Thyroid gland (tissue), 4 donors: ENCODE measurements around the gene ALAS2. TPM values are rescaled to one million over a fixed set of nuclear protein-coding genes. Genes with fewer than 3 reads are reported as not detected.
"Not testable (repeated sequence)": the region's sequence is repeated elsewhere in the genome, so short reads cannot be mapped to it uniquely, and the experiment has no call there.

Experiments used
- DNase-seq, 2 donors: peaks; one replicate each; pipeline ENCODE4 v3.0.0-alpha.2; 2019
- H3K27ac ChIP-seq, 3 donors: fragments of 200-600 bp; sonication (generic); 1 replicate in 2 of 3; 2 replicates in 1 of 3; pipeline ENCODE4 v1.5.1; 2016 to 2019; ENCODE audit warnings: mild to moderate bottlenecking in 1 of 3, moderate library complexity in 1 of 3
- H3K27me3 ChIP-seq: fragments of 200-600 bp; sonication (generic); one replicate; pipeline ENCODE4 v1.5.1; 2019
- H3K36me3 ChIP-seq, 2 donors: fragments of 200-600 bp; sonication (generic); one replicate each; pipeline ENCODE4 v1.5.1; 2016 to 2019
- H3K4me1 ChIP-seq, 2 donors: fragments of 200-600 bp; sonication (generic); one replicate each; pipeline ENCODE4 v1.5.1; 2017 to 2019
- H3K4me3 ChIP-seq, 3 donors: fragments of 200-600 bp; sonication (generic); replicated peaks in 1 of 3; 1 replicate in 2 of 3; 2 replicates in 1 of 3; pipeline ENCODE4 v1.5.1; 2016; ENCODE audit warnings: mild to moderate bottlenecking in 1 of 3
- H3K9me3 ChIP-seq: fragments of 200-600 bp; sonication (generic); one replicate; pipeline ENCODE4 v1.5.1; 2017
- CTCF ChIP-seq, 6 experiments: fragments of 200-600 bp in 3 of 6; fragments of 450-650 bp in 3 of 6; sonication (generic) in 3 of 6; IDR thresholded peaks; one replicate each; pipeline ENCODE4 v1.5.1; 2016 to 2019; ENCODE audit warnings: antibody characterized with exemption in 6 of 6, mild to moderate bottlenecking in 2 of 6, inconsistent platforms in 1 of 6, moderate library complexity in 1 of 6
- POLR2A ChIP-seq, 2 donors: fragments of 450-650 bp; IDR thresholded peaks; one replicate each; pipeline ENCODE4 v1.6.1; 2017; ENCODE audit warnings: antibody characterized with exemption in 2 of 2, mild to moderate bottlenecking in 2 of 2, moderate library complexity in 1 of 2
- WGBS, 2 donors: methylation state at CpG; one replicate each; pipeline ENCODE4 v1.1.5; 2017; 5-methylcytosine and 5-hydroxymethylcytosine counted together
- intact Hi-C: fragments of 100-400 bp; cut with DNase I; formaldehyde crosslinking; loops from one replicate; pipeline ENCODE4 v1.15.1; 2023
- total RNA-seq, 4 donors: library from RNA; depleted of rRNA; stranded (reverse); fragments of >200 nt; gene quantifications; one replicate each; pipeline ENCODE4 v1.2.3, GENCODE V29; 2016

The ALAS2 gene
- total RNA-seq = not detected

DNA sequence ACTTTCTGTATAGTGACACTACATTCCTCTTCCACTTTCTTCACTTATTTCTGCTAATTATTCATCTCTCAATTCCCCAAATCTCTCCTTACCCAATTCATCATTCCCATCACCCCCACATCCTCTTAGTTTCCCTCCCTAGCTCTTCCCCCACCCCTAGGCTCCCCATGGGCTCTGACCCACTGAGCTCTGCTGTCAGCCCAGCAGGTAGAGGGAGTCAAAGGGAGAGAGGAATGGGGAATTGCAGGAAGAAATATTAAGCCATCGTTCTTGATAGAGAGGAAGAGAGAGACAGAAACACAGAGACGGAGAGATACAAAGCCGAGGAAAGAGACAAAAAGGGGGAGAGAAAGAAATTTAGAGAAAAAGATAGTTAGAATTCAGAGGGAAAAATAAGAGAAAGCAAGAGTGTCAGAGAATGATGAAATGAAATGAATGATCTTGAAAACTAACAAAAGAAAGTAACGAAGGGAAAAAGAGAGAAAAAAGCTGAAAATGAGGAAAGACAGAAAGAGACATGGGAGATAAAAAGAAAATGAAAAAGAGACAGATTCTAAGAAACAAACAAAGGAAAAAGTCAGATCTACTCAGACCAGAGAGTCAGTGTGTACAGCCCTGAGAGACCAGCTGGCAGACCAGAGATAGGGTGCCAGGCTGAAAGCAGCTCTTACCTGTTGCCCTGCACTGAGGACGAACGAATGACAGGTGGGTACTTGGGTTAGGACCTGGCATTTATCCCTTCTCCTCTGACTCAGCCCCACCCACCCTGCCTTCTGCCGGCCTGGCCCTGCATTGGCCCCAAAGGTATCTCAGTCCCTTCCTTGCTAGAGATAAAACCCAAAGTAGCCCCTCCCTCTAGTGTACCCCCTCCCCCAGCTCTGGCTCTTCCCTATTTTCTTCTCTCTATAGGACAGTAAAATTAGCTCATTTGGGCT, at the start of gene ALAS2:
Gene ALAS2 (minus strand): TSS at position 707 of the 935 bp plus-strand sequence. CDS start 4,977 bp downstream, outside the sequence.
- WGBS, 2 donors = 65 to 68% methylated on average over 6 to 7 of the region's 7 CpGs
- no peaks in the 10 kb centered on the region for H3K36me3 ChIP-seq
- H3K27me3 ChIP-seq = no peaks in the 10 kb centered on the region
- no peaks in the 10 kb centered on the region for H3K4me1 ChIP-seq
- DNase-seq = no peak
- H3K4me3 ChIP-seq = no peak within 1 kb of the TSS
- H3K9me3 ChIP-seq = no peaks in the 10 kb centered on the region
- intact Hi-C loops = no loop called here
- no peak within 1 kb of the TSS for H3K27ac ChIP-seq
- TF ChIP-seq CTCF (IDR thresholded peaks at IDR 0.05) = no peak
- no peak for TF ChIP-seq POLR2A (IDR thresholded peaks at IDR 0.05)

GRCh38 chrX:55074851-55075467, 44.2 kb upstream of the ALAS2 start, which contains the start of gene PAGE2B:
PAGE2B (plus strand) TSS chrX:55075030; CDS start chrX:55076042, 1,012 bp downstream.
- no peaks in the 10 kb centered on the region for H3K9me3 ChIP-seq
- no peak within 1 kb of the TSS for H3K4me3 ChIP-seq
- no peak for DNase-seq
- no peak for TF ChIP-seq CTCF (IDR thresholded peaks at IDR 0.05)
- no peak for TF ChIP-seq POLR2A (IDR thresholded peaks at IDR 0.05)
- H3K27me3 ChIP-seq = no peaks in the 10 kb centered on the region
- intact Hi-C loops = no loop called here
- 92 to 93% methylated on average over 33 to 35 of the region's 36 CpGs for WGBS, 2 donors
- H3K36me3 ChIP-seq = no peaks in the 10 kb centered on the region
- H3K4me1 ChIP-seq = no peaks in the 10 kb centered on the region
- H3K27ac ChIP-seq = no peak within 1 kb of the TSS

DNA sequence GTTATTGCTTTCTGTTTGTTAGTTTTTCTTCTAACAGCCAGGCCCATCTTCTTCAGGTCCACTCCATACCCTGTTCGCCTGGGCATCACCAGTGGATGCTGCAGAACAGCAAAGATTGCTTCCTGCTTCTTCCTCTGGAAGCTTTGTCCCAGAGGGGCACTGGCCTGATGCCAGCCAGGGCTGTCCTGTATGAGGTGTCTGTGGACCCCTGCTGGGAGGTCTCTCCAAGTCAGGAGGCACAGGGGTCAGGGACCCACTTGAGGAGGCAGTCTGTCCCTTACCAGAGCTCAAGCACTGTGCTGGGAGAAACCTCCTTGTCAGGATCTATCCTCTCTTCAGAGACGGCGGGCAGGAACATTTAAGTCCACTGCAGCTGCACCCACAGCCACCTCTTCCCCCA, 41.5 kb upstream of the ALAS2 start:
- 77 to 80% methylated on average over 1 to 3 of the region's 3 CpGs for WGBS, 2 donors
- no peaks in the 10 kb centered on the region for H3K27me3 ChIP-seq
- no peaks in the 10 kb centered on the region for H3K4me1 ChIP-seq
- H3K9me3 ChIP-seq = no peaks in the 10 kb centered on the region
- H3K4me3 ChIP-seq = no peak overlapping the region
- H3K27ac ChIP-seq = no peak overlapping the region
- no peak for TF ChIP-seq CTCF (IDR thresholded peaks at IDR 0.05)
- no peak for TF ChIP-seq POLR2A (IDR thresholded peaks at IDR 0.05)
- intact Hi-C loops = no loop called here
- no peak for DNase-seq
- no peaks in the 10 kb centered on the region for H3K36me3 ChIP-seq

- intact Hi-C loops, H3K27ac ChIP-seq, H3K36me3 ChIP-seq, H3K4me3 ChIP-seq, H3K27me3 ChIP-seq, DNase-seq, H3K9me3 ChIP-seq, H3K4me1 ChIP-seq: not testable (repeated sequence)
- 85 to 100% methylated on average over 2 of the region's 2 CpGs for WGBS, 2 donors
Measured at GRCh38 chrX:55067180-55067579, 36.4 kb upstream of the ALAS2 start.

DNA sequence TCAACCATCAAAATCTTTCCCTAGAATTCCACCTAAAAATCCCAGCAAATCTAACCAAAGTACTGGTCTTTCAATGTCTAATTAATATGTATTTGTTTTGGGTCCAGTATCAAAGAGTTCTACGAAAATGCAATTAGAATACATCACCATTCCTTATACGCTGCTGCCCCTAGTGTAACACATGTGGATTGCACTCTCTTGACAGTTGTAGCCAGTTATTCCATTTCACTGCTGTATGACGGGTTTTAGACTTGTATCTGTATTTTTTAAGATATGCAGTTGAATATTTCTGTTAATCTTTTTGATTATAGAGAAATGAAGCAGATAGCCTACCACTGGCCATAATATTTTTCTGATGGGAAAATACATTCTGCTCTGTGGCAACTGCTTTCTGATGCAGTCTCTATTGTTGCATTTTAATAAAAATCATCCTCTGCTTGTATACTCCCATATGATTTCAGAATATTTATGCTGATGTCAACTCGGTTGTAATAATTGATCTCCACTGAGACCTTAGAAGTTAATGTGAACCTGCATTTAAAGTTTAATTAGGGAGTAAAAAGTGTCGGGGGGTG, 27.0 kb upstream of the ALAS2 start:
- H3K4me1 ChIP-seq = no peaks in the 10 kb centered on the region
- H3K27me3 ChIP-seq = no peaks in the 10 kb centered on the region
- H3K36me3 ChIP-seq = no peaks in the 10 kb centered on the region
- DNase-seq = peak; percentile 5 to 10
- no peak for TF ChIP-seq POLR2A (IDR thresholded peaks at IDR 0.05)
- TF ChIP-seq CTCF (IDR thresholded peaks at IDR 0.05) = peak; percentile 19 to 80 (median 66)
- H3K9me3 ChIP-seq = no peaks in the 10 kb centered on the region
- no peak overlapping the region for H3K4me3 ChIP-seq
- 17 to 18% methylated on average over 5 of the region's 5 CpGs for WGBS, 2 donors
- intact Hi-C loops = no loop called here
- H3K27ac ChIP-seq = no peak overlapping the region
